Daoy (cell line): ENCODE data around the gene SIM2. TPM values are rescaled to one million over a fixed set of nuclear protein-coding genes. Genes with fewer than 3 reads are reported as not detected.

Experiments used
- DNase-seq: peaks from one replicate; pipeline ENCODE4 v3.0.0-alpha.2; 2015; ENCODE audit warnings: low read depth
- total RNA-seq: library from RNA; depleted of rRNA; stranded (reverse); fragments of >200 nt; shearing (Covaris generic); gene quantifications from 2 replicates; pipeline ENCODE4 v1.2.3, GENCODE V29; 2014

SIM2 gene
- total RNA-seq, 1 experiment from 2014 or later: 12.9 TPM

GRCh38 chr21:36713746-36714145 is 14.8 kb downstream of the SIM2 start:
- DNase-seq: no peak

- DNase-seq: no peak
These were observed 17.5 kb downstream of the SIM2 start for GRCh38 chr21:36716387-36716786.

- no peak for DNase-seq
These were observed 17.9 kb downstream of the SIM2 start for GRCh38 chr21:36716836-36717235.

- DNase-seq: no peak
These were observed 19.1 kb downstream of the SIM2 start for GRCh38 chr21:36717976-36718375.

GRCh38 chr21:36718951-36719501 is 20.1 kb downstream of the SIM2 start:
- DNase-seq: peak; percentile 79

GRCh38 chr21:36719614-36720013 is 20.7 kb downstream of the SIM2 start:
- no peak for DNase-seq

GRCh38 chr21:36721817-36722216 is 22.9 kb downstream of the SIM2 start:
- DNase-seq: no peak

- no peak for DNase-seq
These were observed 23.8 kb downstream of the SIM2 start for GRCh38 chr21:36722370-36723368.

- DNase-seq: no peak
These were observed 24.5 kb downstream of the SIM2 start for GRCh38 chr21:36723371-36723881.

GRCh38 chr21:36724660-36725059 is 25.7 kb downstream of the SIM2 start:
- no peak for DNase-seq

GRCh38 chr21:36725793-36726386 is 27.0 kb downstream of the SIM2 start:
- DNase-seq: no peak

- no peak for DNase-seq
These were observed 29.0 kb downstream of the SIM2 start for GRCh38 chr21:36727866-36728265.

GRCh38 chr21:36728371-36729111 is 29.6 kb downstream of the SIM2 start:
- no peak for DNase-seq

GRCh38 chr21:36729310-36729970 is 30.5 kb downstream of the SIM2 start:
- DNase-seq: no peak

GRCh38 chr21:36730291-36731281 is 31.7 kb downstream of the SIM2 start:
- DNase-seq: no peak

GRCh38 chr21:36732217-36732616 is 33.3 kb downstream of the SIM2 start:
- DNase-seq: no peak

- no peak for DNase-seq
These were observed 33.8 kb downstream of the SIM2 start for GRCh38 chr21:36732761-36733160.

- no peak for DNase-seq
These were observed 34.9 kb downstream of the SIM2 start for GRCh38 chr21:36733857-36734256.

- DNase-seq: no peak
These were observed 35.7 kb downstream of the SIM2 start for GRCh38 chr21:36734367-36735200.
